Activated CD4-positive, CD25-positive, alpha-beta regulatory T cell (primary cell): ENCODE results near the gene RBM18.

Source experiments
- DNase-seq, 4 experiments: peaks; one replicate each; lab custom pipeline; 2025; lab: John Stamatoyannopoulos, UW

Gene RBM18

DNA sequence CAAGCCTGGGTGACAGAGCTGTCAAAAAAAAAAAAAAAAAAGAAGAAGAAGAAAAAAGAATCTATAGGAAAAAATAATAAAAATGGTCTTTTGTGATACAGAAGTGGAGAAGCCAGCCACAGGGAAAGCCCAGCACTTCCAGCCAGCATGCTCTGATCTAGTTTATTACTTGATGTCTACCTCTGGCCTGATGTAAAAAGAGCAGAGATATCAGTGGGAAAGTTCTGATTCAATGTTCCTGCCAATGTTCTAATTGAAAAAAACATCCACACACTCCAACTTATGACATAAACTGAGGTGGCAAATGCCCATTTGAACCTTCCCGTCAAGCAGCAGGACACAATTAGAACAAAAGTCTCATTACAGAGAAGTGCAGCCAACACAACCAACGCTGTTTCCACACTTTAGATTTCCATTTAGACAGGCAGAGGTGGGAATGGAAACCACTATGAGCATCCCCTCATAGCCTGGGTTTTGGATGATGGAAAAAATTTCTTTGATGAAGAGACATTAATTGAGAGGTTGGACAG, 5.7 kb downstream of the RBM18 start:
- no peak for DNase-seq

DNA sequence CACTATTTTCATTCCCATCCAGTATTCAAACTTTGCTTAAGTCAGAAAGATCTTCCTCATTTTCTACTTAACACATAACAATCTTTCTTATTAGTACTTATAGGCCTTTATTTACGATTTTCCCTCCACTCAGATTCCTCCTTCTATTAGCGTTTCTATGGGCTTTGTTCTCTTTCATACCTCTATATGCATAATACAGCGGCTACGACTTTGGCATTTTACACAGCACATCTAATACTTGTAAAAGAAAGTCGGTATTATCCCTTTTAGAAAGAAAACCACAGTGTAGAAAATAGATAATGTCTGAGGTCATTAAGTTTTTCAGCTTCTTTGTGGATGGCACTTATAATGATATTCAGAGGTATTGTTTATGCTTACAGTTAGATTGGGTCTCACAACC, 8.4 kb downstream of the RBM18 start:
- no peak for DNase-seq

DNA sequence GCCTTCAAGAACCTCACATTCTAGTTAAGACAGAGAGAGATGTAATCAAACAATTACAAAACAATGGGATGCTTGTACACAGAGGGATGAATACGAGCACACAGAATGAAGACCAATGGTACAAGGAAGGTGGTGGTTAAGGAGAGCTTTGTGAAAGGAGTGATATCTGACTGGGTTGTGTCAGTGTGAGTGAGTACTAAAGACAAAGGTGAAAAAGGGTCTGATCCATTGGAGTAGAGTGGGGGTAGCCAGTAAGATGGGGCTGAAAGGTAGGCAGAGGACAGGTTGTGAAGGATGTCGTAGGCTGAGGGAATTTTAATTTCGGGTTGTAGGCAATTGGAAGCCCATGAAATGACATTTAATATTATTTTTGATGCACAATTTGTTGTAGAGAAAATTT, 9.9 kb downstream of the RBM18 start:
- DNase-seq = no peak

DNA sequence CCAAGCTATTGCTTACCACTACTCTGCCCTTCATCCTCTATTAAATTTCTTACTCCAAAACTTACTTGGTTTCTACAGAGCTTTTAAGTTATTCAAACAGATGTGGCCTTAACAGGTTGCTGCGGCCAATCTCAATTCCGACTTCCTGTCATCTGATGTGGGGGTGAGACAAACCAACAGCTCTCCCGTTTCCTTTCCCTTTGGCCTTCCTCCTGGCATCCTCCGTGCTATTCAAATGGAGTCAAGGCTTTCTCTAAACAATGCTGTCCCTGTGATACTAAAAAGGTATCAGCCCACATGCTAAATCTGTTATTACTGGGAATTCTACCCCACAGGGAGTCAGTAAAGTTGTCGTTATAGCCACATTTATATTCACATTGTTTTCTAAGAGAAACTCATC, 11.8 kb downstream of the RBM18 start:
- no peak for DNase-seq

DNA sequence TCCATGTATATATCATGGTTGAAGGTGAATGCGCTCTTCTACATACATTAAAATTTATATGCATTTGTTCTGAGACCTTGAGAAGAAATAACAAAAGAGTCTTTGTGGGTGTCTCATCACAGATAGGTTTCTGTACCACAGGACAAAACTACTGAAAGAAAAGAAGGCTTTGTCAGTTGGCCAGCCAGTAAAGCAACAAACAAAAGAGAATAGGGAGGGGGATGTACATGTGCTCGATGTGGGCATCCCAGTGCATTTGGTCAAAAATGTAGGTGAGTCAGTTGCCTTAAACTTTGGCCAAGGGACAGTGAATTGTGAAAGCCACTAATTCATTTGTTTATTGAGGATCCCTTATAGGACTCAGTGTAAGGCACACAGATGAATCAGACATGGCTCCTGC, 13.3 kb downstream of the RBM18 start:
- no peak for DNase-seq

DNA sequence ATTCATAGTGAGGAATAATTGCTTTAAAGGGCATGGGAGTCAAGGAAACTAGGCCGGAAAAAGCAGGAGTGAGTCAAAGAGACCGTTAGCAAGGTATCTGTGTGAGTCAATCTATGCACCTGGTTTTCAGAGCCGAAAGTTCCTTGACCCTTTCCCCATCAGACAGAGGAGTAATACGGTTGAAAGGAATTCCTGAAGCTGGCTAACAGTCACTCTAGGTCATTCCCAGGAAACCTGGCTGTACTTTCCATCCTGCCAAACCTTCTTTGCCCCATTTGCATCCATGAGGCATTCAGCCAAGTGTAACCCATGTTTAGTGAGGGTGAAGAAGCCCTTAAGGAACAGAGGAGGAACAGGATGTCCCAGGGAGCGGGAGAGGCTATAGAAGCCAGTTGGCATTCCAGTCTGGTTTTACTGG, 16.2 kb downstream of the RBM18 start:
- no peak for DNase-seq

DNA sequence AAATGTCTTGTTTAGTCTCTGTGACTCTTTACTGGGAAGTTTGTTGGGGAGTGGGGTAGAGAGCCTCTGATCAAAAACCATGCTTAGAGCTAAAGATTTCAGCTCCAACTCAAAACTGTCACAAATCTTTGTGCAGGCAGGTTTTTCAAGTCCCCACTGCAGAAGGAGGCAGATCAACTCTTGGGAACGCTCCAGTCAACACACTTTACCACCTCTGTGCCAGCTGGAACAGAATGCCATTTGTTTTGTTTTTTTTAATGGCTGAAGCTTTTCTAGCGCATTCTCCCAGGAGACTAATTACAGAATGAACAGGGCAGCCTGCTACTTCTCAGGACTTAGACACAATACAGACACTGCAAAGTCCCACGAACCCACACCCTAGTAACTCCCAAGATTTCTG, 18.0 kb downstream of the RBM18 start:
- DNase-seq = no peak

DNA sequence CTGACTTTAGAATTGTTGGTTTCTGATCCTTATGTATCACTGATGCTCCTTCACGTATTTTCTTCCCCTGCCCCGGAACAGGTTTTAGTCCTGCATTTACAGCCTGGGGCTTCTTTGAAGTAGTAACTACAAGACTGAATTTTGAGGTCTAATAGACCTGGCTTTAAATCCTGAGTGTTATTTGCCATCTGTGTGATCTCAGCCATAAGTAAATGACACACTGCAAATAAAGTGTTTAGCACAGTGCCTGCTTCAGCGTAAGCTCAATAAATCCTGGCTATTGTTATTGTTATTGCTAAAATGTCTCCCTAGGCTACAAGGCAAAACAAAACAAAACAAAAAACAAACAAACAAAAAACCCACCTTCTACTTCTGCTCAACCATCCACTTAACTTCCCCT, 20.3 kb downstream of the RBM18 start:
- DNase-seq = no peak

DNA sequence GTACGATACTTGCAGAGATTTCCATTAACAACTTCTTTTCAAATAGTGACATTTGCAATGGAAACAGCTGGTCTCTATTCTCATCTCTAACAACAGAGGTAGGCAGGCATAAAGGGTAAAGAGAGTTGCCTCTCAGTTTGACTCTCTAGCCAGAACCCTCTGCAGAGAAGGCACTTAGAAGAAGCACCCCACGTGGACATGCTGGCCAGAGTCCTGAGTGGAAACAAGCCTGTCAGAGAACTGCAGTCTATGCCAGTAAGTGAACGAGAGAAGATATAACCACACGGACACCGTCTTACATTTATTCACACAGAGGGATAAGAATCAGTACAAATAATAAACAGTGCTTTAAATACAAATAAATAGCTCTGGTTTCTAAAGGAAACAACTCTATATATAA, 24.9 kb downstream of the RBM18 start:
- no peak for DNase-seq

DNA sequence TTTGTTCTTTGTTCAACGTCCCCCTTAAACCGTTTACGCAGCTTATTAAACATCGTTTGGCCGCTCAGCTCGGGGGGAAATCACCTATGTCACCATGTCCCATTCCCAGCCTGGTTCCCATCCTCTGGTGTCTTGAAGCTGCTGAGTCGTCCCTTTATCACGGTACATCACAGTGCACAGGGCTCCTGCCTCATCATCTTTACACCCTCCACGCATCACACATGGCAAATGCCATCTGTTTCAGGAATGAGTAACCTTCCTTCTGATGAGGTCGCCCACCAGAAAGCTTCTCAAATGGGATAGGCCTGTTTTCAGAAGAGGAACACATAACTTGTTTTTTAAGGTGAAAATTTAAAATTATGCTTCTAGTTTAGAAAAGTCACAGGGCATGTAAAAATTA, 28.0 kb downstream of the RBM18 start:
- no peak for DNase-seq

DNA sequence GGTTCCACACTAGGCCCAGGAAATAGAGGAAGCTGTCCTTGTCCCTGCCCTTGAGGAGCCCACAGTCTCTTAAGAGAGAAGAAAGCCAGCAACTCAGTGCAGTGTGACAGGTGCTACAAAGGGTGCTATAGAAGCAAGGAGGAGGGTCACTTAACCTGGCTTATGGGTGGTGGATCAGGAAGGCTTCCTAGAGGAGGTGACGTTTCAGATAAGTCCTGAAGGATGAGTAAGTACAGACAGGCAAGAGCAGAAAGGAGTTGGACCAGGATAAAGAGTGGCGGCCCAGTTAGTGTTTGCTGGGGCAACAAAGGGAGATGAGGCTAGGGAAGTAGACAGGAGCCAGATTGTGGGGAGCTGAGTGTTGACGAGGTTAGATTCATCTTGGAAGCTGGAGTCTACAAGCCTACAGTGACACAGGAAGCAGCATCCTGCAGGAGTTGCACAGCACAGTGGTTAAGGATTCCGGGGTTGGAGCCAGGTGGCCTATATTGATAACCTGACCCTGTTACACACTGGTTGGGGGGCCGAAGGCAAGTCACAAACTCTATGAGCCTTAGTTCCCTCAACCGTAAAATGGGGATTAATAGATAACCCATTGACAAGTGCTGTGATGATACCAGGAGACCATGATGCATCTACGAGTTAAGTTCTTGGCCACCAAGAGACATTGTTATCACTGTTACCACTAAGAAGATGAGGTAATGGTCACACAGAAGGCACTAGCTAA, 30.5 kb downstream of the RBM18 start:
- DNase-seq = no peak

DNA sequence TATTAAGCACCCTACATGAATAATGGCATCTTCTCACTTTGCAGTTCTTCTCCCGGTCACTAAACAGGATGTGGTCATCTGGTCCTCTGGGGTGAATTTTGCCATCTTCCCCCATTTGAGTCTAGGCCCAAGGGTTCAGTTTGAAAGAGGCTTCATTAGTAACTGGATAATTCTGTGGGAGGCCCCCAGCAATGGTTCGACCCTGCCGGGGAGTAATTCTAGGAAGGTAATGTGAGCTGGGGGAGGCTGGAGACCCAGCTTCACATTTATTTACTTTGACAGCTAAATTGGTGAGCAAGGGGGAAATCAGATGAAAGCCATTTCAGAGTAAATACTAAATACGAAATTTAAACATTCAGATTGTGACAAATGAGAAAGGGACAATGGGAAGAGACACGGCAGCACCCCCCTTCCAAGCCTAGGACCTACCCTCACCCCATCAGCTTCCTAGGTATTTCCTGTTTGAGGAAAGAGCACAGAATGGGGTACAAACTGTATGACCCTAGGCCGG, 31.8 kb downstream of the RBM18 start:
- DNase-seq = no peak

DNA sequence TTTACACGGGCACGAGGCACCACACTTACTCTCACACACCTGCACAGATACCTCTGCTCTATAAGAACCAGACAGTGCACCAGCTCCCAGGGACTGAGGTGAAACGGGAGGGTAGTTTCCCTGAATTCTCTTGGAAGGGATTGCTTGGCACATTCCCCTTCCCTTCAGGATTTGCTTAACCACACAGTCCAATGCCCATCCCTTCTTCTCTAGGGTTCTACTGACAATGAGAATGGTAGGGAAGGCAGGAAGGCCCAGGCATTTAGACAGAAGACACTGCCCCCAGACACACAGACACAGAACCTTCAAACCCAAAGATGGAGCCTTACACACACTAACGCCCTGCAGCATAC, 35.2 kb downstream of the RBM18 start:
- no peak for DNase-seq

DNA sequence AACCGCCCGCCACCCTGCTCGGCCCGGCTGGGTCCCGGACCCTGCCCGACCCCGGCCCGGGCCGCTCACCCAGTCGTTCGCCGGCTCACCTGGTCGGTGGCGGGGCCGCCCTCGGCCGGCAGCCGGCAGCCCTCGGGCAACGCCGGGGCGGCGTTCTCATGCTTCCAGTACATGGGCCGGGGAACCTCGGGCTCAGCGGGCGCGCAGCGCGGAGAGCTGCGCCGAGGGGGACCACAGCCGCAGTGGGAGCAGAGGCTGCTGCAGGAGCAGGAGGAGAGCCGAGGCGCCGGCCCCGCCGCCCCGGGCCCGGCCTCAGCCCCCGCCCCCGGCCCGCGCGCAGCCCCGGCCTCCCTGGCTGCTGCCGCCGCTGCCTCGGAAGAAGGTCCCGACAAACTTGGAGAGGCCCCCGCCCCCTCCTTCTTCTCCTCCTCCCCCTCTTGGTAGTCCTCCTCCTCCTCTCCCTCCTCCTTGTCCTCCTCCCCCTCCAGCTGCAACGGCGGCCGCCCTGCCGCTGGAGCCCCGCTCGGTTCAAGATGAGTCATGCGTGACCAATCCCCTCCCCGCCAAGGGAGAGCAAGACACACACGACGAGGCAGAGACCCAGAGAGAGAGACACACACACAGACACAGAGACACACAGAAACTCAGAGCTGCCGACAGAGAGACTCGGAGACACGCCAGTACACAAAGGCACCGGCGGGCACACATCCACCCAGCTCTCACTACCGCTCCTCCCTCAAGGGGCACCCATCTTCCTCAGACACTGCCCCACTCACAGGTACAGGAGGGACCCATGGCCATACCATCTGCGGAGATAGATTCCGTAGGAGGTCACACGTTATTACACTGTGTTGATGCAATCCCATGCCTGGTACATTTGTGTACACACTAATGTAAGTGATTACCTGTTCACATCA, 35.8 kb downstream of the RBM18 start, which contains the start of gene LHX6:
Gene LHX6, minus strand, starts transcription at position 390 of the 917 bp plus-strand sequence. Its CDS starts 217 bp downstream, at position 173.
- no peak for DNase-seq

DNA sequence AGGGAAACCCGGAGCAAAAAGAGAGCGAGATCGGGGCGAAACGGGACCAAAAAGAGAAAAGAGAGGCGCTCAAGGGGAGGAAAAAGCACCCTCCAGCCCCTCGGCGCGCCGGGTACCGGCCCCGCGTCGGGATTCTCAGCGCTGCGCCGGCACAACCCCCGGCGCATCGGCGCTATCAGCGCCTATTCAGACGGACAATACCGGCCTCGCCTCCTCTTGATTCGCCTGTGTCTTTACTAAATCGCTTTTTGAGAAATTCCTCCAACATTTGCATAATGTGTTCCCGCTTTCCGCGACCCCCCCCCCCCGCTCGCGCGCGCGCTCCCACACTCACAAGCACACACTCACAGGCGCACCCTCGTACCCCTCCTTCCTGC, 36.5 kb downstream of the RBM18 start:
- no peak for DNase-seq

DNA sequence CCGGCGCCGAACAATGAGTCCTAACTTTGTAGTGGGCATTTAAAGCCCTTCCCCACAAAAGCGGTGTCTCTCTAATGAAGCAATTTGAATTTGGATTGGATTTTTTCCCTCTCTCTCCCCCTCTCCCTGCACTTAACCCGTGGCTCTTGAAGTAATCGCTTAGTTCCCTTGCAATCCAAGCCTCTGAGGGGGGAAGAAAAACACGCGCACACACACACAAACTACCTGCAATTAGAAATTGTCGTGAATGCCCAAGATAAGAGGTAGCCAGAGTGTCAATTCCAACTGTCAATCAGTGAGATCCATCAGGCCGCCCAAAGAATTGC, 37.1 kb downstream of the RBM18 start:
- no peak for DNase-seq

DNA sequence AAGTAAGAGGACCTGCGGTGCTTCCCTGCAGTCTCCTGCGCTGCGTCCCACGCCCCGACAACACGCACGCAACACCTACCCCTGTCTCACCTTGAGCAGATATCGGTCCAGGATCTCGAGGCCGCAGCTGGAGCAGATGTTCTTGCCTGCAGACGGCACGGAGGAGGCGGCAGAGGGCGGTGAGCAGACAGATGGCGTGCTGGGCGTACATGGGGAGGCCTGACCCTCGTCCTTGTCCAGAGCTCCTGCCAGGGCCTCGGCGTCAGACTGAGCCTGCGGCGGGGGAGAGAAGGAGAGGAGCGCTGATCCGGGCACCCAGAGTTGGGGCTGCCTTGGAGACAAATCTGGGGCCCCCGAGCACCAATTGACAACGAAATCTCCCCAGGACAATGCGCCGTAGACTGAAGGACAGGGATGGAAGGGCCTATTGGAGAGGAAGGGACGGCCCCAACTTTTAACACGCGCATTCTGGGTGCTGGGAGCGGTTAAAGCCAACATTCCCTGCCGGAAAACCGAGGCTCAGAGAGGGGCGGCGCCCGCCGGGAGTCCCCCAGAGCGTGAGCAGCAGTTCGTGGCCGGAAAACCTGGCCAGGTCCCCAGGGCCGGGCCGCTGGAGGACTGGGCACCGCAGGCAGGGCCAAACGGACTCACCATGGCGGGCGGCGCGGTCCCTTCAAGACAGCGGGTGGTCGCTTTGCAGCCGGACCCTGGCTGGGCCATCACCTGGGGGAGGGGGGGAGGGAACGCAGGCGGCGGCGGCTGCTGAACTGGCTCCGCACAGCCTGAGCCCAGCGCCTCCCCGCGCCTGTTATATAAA, 37.7 kb downstream of the RBM18 start:
- no peak for DNase-seq

DNA sequence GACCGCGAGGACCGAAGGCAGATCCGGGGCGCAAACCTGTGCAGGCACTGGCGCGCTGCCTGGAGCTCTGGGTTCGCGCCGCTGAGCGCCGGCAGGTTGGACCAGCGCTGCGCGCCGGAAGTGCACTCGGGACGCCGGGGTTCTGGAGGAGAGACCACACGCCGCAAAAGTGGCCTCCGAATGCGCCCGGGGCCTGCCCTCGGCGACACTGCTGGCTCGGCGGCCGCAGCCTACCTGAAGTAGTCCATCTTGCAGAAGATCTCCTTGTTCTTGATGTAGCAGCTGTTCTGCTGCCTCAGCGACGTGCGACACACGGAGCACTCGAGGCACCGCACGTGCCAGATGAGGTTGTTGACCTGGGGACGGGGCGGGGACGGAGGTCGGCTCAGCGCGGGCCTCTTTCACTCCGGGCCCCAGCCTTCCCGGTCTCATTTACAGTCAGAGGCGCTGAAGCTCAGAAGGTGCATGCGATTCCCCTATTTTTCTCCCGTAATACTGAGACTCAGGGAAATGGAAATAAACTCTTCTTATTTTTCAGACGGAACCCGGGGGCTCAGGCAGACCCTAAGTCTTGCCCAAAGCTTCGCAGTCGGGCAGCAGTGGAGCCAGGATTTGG, 38.4 kb downstream of the RBM18 start:
- DNase-seq = no peak

DNA sequence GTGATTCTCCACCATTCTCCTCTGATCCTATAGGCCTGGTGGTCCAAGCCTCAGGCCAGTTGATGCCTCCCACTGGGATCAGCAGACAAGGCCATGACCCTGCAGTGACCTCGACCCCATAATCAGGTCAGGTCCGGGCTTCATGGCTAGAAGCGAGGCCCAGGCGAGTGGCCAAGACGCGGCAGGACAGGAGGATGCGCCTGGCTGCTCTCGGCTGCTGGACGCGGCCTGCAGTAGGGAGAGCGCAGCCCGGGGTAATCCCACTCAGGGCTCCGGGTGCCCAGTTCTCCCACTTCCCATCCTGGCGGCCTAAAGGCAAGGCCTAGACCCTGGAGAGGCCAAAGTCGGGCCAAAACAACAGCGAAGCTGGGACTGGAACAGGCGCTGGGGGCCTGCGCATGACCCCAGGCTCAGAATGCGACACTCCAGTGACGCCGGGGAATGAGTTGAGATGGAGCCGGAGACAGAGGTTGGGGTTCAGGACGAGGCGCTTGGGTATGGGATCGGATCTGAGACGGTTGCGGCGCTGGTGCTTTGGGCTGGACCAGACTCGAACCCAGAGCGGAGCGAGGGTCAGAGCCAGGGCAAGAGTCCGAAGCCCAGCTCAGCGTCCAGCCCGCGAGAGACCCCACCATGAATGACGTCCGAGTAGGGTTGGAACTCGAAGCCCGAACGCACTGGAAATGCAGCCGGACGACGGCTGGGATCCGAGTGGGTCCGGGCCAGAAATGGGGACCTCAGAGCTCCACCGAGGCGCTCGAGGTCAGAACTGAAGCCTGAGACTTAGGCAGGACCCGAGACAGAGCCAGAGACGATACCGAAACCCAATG, 39.1 kb downstream of the RBM18 start:
- DNase-seq = no peak

DNA sequence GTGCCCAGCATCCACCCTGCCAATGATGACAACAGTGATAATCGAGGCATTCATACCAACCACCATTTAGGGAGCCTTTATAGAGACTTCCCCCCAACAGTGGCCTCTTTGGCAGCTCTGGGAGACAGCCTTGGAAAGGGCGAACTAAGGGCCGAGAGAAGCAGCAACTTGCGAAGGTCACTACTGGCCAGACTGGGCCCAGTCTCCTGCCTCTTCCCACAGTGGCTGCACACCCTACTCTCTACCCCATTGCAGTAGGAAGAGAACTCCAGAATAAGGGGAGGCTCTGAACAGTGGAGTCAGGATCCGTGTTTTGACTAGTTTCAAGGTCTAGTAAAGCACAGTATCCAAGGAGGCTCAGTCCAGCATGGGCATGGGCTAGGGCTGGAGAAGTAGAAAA, 41.2 kb downstream of the RBM18 start:
- no peak for DNase-seq

DNA sequence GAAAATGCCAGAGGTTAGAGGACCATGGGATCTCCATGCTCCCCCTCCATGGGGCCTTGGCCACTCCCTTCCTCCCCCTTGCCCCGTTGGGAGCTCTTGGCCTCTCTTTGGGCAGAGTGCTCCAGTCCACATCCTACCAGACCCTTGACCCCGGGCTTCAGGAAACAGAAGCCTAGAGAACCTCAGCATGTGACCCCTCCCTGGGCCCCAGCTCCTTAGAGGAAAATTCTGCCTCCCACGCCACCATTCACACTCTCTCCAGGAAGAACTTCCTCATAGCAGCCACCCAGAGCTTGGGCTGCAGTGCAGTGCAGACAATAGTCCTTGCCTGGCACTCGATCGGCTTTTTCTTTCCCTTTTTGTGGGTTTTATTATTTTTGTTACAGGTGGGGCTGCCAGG, 41.8 kb downstream of the RBM18 start:
- DNase-seq = no peak
